Thyroid gland (tissue), 4 donors: ENCODE results near the gene ALDH5A1. TPM values are rescaled to one million over a fixed set of nuclear protein-coding genes. Genes with fewer than 3 reads are reported as not detected.

Experiments
- DNase-seq, 2 donors: peaks; one replicate each; pipeline ENCODE4 v3.0.0-alpha.2; 2019
- H3K27ac ChIP-seq, 3 donors: fragments of 200-600 bp; sonication (generic); 1 replicate in 2 of 3; 2 replicates in 1 of 3; pipeline ENCODE4 v1.5.1; 2016 to 2019; ENCODE audit warnings: mild to moderate bottlenecking in 1 of 3, moderate library complexity in 1 of 3
- H3K27me3 ChIP-seq: fragments of 200-600 bp; sonication (generic); one replicate; pipeline ENCODE4 v1.5.1; 2019
- H3K36me3 ChIP-seq, 2 donors: fragments of 200-600 bp; sonication (generic); one replicate each; pipeline ENCODE4 v1.5.1; 2016 to 2019
- H3K4me1 ChIP-seq, 2 donors: fragments of 200-600 bp; sonication (generic); one replicate each; pipeline ENCODE4 v1.5.1; 2017 to 2019
- H3K4me3 ChIP-seq, 3 donors: fragments of 200-600 bp; sonication (generic); replicated peaks in 1 of 3; 1 replicate in 2 of 3; 2 replicates in 1 of 3; pipeline ENCODE4 v1.5.1; 2016; ENCODE audit warnings: mild to moderate bottlenecking in 1 of 3
- H3K9me3 ChIP-seq: fragments of 200-600 bp; sonication (generic); one replicate; pipeline ENCODE4 v1.5.1; 2017
- CTCF ChIP-seq, 6 experiments: fragments of 200-600 bp in 3 of 6; fragments of 450-650 bp in 3 of 6; sonication (generic) in 3 of 6; IDR thresholded peaks; one replicate each; pipeline ENCODE4 v1.5.1; 2016 to 2019; ENCODE audit warnings: antibody characterized with exemption in 6 of 6, mild to moderate bottlenecking in 2 of 6, inconsistent platforms in 1 of 6, moderate library complexity in 1 of 6
- POLR2A ChIP-seq, 2 donors: fragments of 450-650 bp; IDR thresholded peaks; one replicate each; pipeline ENCODE4 v1.6.1; 2017; ENCODE audit warnings: antibody characterized with exemption in 2 of 2, mild to moderate bottlenecking in 2 of 2, moderate library complexity in 1 of 2
- WGBS, 2 donors: methylation state at CpG; one replicate each; pipeline ENCODE4 v1.1.5; 2017; 5-methylcytosine and 5-hydroxymethylcytosine counted together
- intact Hi-C: fragments of 100-400 bp; cut with DNase I; formaldehyde crosslinking; loops from one replicate; pipeline ENCODE4 v1.15.1; 2023
- total RNA-seq, 4 donors: library from RNA; depleted of rRNA; stranded (reverse); fragments of >200 nt; gene quantifications; one replicate each; pipeline ENCODE4 v1.2.3, GENCODE V29; 2016

Gene ALDH5A1
- total RNA-seq: 10 to 100 TPM; 10.7 to 20.4 (median 18.8) TPM

- H3K4me3 ChIP-seq: peak within 1 kb of the TSS; percentile 21 to 60 (median 49)
- H3K4me1 ChIP-seq: peaks cover 11 to 13% of the 10 kb centered on the region in 2 donors
- WGBS, 2 donors: 0% methylated on average over 16 to 40 of the region's 93 CpGs
- no peaks in the 10 kb centered on the region for H3K36me3 ChIP-seq
- TF ChIP-seq POLR2A (IDR thresholded peaks at IDR 0.05) (peak; percentile 9 to 66), CTCF (IDR thresholded peaks at IDR 0.05) (peak in 2 of 6 experiments; percentile 15 to 24)
- intact Hi-C loops: no loop called here
- H3K27ac ChIP-seq: peak within 1 kb of the TSS; percentile 75 to 97 (median 88)
- no peaks in the 10 kb centered on the region for H3K9me3 ChIP-seq
- peak; percentile 92 to 93 for DNase-seq
- H3K27me3 ChIP-seq: no peaks in the 10 kb centered on the region
These were observed at the start of gene ALDH5A1 for GRCh38 chr6:24494821-24495795. Gene ALDH5A1 (plus strand): TSS chr6:24494969. CDS start chr6:24494997, 28 bp downstream.

GRCh38 chr6:24445704-24446103, 49.1 kb upstream of the ALDH5A1 start:
- intact Hi-C loops: no loop called here
- DNase-seq: no peak
- no peak overlapping the region for H3K4me3 ChIP-seq
- H3K9me3 ChIP-seq: no peaks in the 10 kb centered on the region
- no peaks in the 10 kb centered on the region for H3K36me3 ChIP-seq
- WGBS, 2 donors: 60 to 90% methylated on average over 3 of the region's 4 CpGs
- H3K27ac ChIP-seq: no peak overlapping the region
- no peaks in the 10 kb centered on the region for H3K27me3 ChIP-seq
- H3K4me1 ChIP-seq: no peaks in the 10 kb centered on the region
- TF ChIP-seq CTCF (IDR thresholded peaks at IDR 0.05): no peak
- no peak for TF ChIP-seq POLR2A (IDR thresholded peaks at IDR 0.05)

- H3K27ac ChIP-seq: no peak overlapping the region
- H3K4me3 ChIP-seq: no peak overlapping the region
- intact Hi-C loops: no loop called here
- TF ChIP-seq CTCF (IDR thresholded peaks at IDR 0.05) (no peak), POLR2A (IDR thresholded peaks at IDR 0.05) (no peak)
- no peaks in the 10 kb centered on the region for H3K36me3 ChIP-seq
- no peaks in the 10 kb centered on the region for H3K9me3 ChIP-seq
- no peak for DNase-seq
- 89 to 92% methylated on average over 7 of the region's 7 CpGs for WGBS, 2 donors
- H3K27me3 ChIP-seq: no peaks in the 10 kb centered on the region
- H3K4me1 ChIP-seq: no peaks in the 10 kb centered on the region
These were observed 48.1 kb upstream of the ALDH5A1 start for GRCh38 chr6:24446670-24447069.

GRCh38 chr6:24448396-24448795, 46.4 kb upstream of the ALDH5A1 start:
- WGBS, 2 donors: 73 to 76% methylated on average over 4 of the region's 4 CpGs
- H3K4me1 ChIP-seq: no peaks in the 10 kb centered on the region
- H3K27me3 ChIP-seq: no peaks in the 10 kb centered on the region
- no peak for DNase-seq
- intact Hi-C loops: no loop called here
- no peak overlapping the region for H3K4me3 ChIP-seq
- H3K27ac ChIP-seq: no peak overlapping the region
- no peaks in the 10 kb centered on the region for H3K36me3 ChIP-seq
- TF ChIP-seq POLR2A (IDR thresholded peaks at IDR 0.05) (no peak), CTCF (IDR thresholded peaks at IDR 0.05) (no peak)
- no peaks in the 10 kb centered on the region for H3K9me3 ChIP-seq
